Activated CD8-positive, alpha-beta memory T cell treated with anti-CD3 and anti-CD28 coated beads for 4 hours (primary cell): ENCODE results near the gene PRKN.

ENCODE experiments used
- DNase-seq, 2 donors: peaks; one replicate each; pipeline ENCODE4 v3.0.0-alpha.2; 2020; ENCODE audit warnings: low read depth in 2 of 2

Gene PRKN

GRCh38 chr6:161446296-161446925 lies 1281.2 kb downstream of the PRKN start:
- DNase-seq = no peak

DNA sequence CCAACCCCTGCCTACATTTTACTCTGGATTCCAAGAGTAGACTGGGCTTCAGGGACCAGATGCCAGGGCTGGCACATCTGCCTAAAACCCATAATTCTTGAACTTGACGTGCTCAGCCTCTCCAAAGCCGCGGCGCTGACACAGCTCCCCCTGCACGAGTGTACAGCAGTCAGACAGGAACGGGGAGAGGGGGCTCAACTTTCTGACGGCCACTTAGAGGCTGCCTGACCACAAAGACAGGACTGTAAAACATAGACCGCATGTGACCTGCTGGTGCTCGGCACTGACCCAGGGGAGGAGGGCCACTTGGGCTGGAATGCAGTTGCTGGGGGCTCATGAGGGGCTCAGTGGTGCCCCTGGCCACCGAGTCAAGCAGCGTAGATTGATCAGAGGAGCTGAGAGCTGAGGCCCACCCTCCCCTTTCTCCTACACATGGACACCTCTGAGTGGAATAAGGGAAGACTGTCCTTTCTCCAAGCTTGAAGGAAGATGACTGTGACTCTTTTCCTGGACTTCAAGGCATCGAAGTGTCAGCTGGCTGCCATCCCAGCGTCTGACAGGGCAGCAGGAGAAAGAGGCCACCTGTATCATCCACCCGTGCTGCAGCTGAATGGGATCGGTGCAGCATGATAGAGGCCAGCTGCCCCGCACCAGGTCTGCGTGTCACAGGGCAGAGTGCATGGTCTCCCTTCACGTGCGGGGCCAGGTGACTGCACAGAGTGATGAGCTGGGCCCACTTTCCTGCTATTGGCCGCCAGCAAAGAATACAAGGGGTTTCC lies 1282.4 kb downstream of the PRKN start:
- DNase-seq = no peak

DNA sequence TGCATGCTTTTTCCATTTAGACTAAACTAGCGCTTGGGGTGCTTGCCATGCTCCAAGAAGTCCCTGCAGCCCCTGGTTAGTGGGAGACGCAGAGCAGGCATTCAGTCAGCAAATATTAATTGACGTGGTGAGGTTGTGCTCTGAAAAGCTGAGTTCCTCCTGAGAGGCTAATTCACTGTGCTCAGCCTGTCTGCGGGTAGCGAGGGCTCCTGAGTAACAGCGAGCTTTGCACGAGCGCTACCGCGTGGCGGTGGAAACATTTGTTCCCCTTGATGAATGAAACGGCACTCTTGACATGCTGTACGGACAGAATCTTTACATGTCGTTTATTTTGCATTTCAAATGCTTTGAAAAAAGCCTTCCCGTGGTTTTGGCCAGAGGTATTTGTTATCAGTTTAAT lies 1283.1 kb downstream of the PRKN start:
- DNase-seq = no peak

DNA sequence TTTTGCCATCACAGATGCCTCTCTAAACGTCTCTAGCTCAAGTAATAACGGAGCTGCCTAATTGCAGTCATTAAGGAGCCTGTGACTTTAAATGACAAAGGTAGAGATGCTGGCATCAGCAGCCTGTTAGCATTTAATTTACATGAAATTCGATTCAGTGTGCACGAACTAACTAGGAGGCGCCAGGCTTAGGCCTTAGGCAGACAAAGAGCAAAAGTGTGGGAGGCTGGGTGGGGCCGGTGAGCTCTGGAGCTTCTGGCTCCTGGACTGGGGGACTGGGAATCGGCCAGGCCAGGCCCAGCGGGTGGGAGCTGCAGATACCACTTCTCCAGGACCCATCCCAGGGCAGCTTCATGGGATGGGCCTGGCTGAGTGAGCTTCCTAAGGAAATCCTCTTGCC lies 1283.7 kb downstream of the PRKN start:
- no peak for DNase-seq

- no peak for DNase-seq
Observed at GRCh38 chr6:161442420-161442819, 1285.1 kb downstream of the PRKN start.

DNA sequence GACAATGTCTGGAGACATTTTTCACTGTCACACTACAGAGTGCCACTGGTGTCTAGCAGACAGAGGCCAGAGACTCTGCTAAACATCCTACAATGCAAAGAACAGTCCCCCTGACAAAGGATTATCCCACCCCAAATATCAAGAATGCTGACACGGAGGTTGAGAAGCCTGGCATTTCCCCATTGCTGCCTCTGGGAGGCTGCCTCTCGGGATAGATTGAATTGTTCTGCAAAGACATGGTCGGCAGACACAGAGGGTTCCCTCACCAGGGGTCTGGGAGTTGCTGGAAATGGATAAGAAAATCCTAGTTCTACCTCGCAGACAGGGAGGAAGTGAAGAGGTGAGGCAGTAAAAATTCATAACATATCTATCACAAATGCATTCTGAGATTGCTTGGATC lies 1287.3 kb downstream of the PRKN start:
- no peak for DNase-seq

- DNase-seq = no peak
Observed at GRCh38 chr6:161439093-161439492, 1288.5 kb downstream of the PRKN start.

DNA sequence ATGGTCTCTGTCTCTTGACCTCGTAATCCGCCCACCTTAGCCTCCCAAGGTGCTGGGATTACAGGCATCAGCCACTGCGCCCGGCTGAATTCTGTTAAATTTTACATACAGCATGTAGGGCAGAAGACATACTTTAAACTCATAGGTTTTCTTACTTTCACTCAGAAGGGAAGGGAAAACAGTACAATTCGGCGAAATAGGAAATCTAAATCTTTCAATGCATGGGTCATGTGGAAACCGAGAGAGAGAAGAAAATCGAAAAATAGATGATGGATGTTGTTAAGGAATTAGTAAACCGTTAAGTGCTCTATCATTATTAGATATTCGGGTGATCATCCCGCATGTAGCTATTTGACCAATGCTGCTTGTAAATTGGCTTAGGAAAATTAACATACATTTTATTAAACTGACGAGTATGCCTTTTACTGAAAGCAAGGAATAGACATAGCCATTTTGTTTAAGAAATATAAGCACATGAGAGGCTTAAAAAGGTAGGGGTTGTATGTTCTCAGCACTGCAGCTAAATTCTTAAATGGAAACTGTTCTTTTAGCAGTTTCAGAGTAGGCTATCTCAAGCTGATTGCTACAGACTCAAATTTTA lies 1289.0 kb downstream of the PRKN start:
- no peak for DNase-seq

GRCh38 chr6:161437851-161438250 lies 1289.7 kb downstream of the PRKN start:
- no peak for DNase-seq

DNA sequence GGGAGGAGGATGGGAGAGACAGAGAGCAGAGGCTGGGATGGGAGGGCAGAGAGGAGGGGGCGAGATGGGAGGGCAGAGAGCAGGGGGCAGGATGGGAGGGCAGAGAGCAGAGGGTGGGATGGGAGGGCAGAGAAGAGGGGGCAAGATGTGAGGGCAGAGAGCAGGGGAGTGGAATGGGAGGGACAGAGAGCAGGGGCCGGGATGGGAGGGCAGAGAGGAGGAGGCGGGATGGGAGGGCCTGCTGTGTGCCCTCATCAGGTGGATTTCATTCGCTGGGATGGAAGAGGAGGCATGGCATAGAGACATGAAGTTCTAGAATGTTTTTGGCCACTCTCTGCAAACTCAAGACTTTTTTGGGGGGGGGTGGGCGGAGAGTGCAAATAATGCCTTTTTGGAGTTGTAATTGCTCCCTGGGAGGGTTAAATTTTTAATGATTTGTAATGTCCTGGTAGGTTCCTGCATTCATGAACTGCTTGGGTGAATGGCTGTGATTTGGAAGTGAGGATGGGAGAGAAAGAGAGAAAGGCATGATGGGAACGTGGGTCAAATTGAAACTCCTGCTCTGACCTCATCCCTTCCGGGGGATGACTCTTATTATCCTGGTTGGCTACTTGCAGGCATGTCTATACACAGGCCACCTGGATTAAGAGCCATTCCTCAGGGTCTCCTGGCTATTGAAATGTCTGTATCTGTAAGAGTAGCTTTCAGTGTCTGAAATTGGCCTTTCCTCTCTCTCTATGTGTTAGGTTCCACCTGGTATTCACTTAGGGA lies 1291.3 kb downstream of the PRKN start:
- no peak for DNase-seq

DNA sequence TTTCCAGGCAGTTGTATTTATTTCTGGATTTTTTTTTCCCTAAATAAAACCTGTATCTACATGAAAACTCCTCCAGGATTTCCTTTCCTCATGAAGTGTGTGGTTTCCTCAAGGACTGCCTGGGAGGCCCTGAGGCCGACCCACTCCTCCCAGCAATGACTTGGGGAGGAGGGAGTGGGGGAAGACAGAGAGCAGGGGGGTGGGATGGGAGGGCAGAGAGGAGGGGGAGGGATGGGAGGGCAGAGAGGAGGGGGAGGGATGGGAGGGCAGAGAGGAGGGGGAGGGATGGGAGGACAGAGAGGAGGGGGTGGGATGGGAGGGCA lies 1291.9 kb downstream of the PRKN start:
- DNase-seq = no peak

- DNase-seq = no peak
Observed at GRCh38 chr6:161434921-161435747, 1292.4 kb downstream of the PRKN start.

DNA sequence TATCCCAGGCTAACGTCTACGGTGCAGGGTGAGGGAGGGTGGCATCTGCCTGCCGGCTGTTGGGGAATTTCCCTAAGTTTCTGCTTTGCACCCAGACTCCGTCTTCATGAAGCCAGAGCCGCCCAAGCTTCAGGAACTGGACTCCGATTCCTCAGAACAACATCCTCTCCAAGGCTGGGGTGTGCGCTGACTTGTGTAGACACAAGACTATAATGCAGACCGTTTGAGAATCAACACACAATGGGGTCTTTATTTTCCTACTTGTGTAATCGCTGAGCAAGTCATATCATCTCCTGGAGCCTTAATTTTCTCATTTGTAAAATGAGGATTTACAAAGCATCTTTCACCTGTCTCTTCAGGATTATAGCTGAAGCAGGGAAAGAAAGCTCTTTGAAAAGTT lies 1293.2 kb downstream of the PRKN start:
- DNase-seq = no peak

- DNase-seq = no peak
Observed at GRCh38 chr6:161432546-161432945, 1295.0 kb downstream of the PRKN start.

- no peak for DNase-seq
Observed at GRCh38 chr6:161429921-161430490, 1297.6 kb downstream of the PRKN start.

- no peak for DNase-seq
Observed at GRCh38 chr6:161424421-161424820, 1303.1 kb downstream of the PRKN start.

GRCh38 chr6:161422710-161423680 lies 1304.6 kb downstream of the PRKN start:
- no peak for DNase-seq

DNA sequence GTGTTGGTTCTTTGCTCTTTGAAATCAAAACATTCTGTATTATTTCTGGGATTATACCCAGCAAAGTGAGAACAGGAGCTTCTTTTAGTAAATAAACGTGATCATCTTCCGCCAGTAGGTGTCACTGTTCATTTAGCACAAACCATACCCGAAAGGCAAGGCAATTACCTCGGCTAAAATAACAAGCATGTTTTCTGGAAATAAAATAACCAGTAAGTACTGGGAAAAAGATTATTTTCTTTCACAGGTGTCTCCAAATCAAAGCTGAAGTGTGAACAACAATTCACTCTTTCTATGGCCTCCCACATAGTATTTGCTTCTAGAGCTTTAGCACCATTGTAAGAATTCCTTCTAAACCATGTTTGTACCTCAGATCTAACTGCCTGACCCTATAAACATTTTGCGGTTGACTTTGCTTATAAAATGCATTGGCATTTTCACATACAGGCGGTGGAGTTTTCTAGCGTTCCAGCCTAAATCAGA lies 1309.1 kb downstream of the PRKN start:
- DNase-seq = no peak

- DNase-seq = no peak
Observed at GRCh38 chr6:161417717-161418462, 1309.7 kb downstream of the PRKN start.
